BE2C (cell line): ENCODE results near the gene PGS1.

Source experiments
- DNase-seq: peaks from one replicate; pipeline ENCODE4 v3.0.0-alpha.2; 2020
- H3K27me3 ChIP-seq: fragments of 250-450 bp; sonication (Bioruptor Pico); 2 replicates; pipeline ENCODE4 v1.5.1; 2020; ENCODE audit warnings: mild to moderate bottlenecking
- H3K36me3 ChIP-seq: fragments of 250-450 bp; sonication (Bioruptor Pico); 2 replicates; pipeline ENCODE4 v1.5.1; 2020; ENCODE audit warnings: mild to moderate bottlenecking
- H3K4me1 ChIP-seq: fragments of 250-450 bp; sonication (Bioruptor Pico); 2 replicates; pipeline ENCODE4 v1.5.1; 2020
- H3K4me3 ChIP-seq: 2 replicates; pipeline ENCODE4 v1.5.1; 2011; ENCODE audit warnings: low read depth, low read length
- H3K9me3 ChIP-seq: fragments of 250-450 bp; sonication (Bioruptor Pico); 2 replicates; pipeline ENCODE4 v1.5.1; 2020
- CTCF ChIP-seq: IDR thresholded peaks from 2 replicates; pipeline ENCODE4 v1.5.1; 2012; ENCODE audit warnings: mild to moderate bottlenecking, low read depth, low read length

PGS1 gene

DNA sequence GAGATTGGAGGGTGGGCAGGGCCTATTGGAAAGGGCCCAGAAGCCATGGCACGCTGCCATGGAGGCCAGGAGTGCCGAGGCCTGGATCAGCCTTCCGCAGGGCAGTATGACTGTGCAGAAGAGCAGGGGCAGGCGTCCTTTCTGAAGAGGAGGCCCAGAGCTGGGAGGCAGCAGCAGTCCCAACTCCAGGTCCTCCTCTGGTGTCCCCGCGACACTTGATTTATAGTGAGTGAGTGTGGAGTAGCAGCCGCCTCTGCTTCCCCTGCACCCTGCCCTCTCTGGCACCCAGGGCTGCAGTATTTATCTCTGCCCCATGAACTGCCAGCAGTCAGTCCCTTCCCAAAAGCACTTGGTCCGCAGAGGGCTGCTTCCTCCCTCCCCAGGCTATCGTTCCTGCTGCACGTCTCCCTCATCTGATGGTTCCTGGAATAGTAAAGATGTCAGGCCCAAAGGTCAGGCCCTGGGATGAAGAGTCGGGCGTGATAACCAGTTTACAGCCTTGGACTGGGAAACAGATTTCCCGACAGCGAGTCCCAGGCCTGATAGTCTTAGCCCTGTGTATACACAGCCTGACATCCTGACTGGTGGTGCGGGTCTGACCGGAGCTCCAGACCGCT is 32.9 kb downstream of the PGS1 start:
- H3K36me3 ChIP-seq = peaks cover 47% of the 10 kb centered on the region
- TF ChIP-seq CTCF = no peak
- H3K4me1 ChIP-seq = peaks cover 3% of the 10 kb centered on the region; the same call in 1 of the 2 replicates
- H3K27me3 ChIP-seq = no peaks in the 10 kb centered on the region
- DNase-seq = no peak
- no peaks in the 10 kb centered on the region for H3K9me3 ChIP-seq
- no peak overlapping the region for H3K4me3 ChIP-seq

GRCh38 chr17:78412403-78412802 is 34.0 kb downstream of the PGS1 start:
- peak; percentile 58 for TF ChIP-seq CTCF
- Histone ChIP-seq H3K27me3 (no peaks in the 10 kb centered on the region), H3K9me3 (no peaks in the 10 kb centered on the region), H3K4me3 (no peak overlapping the region), H3K4me1 (peaks cover 3% of the 10 kb centered on the region; the same call in 1 of the 2 replicates), H3K36me3 (peaks cover 37% of the 10 kb centered on the region)
- DNase-seq = no peak

GRCh38 chr17:78414178-78415162 is 36.0 kb downstream of the PGS1 start:
- no peak for DNase-seq
- peaks cover 3% of the 10 kb centered on the region; the same call in 1 of the 2 replicates for H3K4me1 ChIP-seq
- H3K36me3 ChIP-seq = peaks cover 32% of the 10 kb centered on the region
- no peaks in the 10 kb centered on the region for H3K27me3 ChIP-seq
- TF ChIP-seq CTCF = no peak
- H3K4me3 ChIP-seq = no peak overlapping the region
- H3K9me3 ChIP-seq = no peaks in the 10 kb centered on the region

DNA sequence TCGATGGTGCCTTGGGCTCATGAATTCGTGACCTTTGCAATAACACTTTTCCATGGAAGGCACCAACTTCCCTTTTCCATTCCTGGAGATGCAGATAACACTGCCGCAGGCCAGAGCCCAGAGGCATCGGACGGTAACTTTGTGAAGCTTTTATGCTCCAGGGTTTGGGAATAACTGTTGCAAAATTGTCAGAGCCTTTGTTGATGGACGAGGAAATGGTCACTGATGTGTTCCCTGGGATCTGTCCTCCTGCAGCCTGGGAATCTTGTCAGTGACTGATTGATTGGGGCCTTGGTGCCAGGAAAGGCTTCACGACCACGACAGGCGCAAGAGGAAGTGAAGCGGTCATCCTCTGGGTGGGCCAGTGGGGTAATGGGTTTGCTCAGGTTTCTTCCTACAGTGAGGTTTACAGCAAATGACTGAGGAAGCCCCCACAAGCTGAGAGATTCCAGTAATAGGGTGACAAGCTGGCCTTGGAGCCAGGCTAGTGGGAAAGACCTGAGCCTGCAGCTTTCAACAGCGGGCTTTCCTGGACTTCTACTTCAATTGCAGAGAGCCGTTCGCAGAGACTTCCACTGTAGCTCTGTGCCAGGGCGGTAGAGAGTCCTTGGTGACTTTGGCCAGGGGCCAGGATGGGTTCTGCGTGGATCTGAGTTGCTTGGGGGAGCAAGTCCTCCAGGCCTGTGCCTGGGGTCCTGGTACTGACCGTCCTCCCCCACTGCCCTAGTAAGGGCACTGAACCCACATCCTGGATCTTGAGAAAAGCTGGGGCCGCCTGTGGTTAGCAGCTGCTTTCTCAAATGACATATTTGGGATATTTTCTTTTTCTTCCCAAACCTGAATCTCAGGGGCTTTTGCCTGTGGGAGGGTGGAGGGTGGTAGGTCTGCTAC is 37.6 kb downstream of the PGS1 start:
- Histone ChIP-seq H3K9me3 (no peaks in the 10 kb centered on the region), H3K4me1 (no peaks in the 10 kb centered on the region), H3K27me3 (no peaks in the 10 kb centered on the region), H3K36me3 (peaks cover 26% of the 10 kb centered on the region), H3K4me3 (no peak overlapping the region)
- no peak for TF ChIP-seq CTCF
- DNase-seq = no peak

DNA sequence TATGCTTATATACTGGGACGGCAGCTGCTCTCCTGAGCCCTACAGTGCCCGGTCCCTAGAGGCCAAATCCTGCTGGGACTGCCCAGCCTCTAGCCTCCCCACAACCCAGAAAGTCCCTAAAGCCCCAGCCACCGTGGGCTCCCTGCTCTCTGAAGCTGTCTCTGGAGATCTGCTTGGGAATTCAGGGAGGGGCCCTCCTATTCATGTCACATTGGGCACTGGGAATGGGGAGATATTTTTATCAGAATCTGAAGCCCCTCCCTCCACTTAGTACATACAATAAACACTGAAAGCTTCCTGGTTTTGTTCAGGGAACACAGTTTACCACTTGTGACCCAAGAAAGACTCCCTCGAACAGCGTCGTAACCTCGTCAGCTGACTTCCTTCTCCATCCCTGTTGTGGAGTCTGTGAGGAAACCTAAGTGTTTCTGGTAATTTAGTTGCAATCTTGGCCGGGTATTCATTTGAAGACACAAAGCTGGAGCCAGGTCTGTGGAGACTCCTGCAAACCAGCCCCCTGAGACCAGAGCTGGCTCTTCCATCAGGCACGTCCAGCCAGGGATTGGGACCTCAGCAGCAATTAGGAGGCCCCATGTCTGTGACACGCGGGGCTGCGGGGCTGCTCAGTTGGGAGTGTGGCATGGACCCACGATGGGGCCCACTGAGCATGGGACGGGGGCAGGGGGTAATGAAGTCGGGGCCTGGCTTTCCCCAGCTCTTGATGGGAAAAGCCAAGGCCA is 38.5 kb downstream of the PGS1 start:
- Histone ChIP-seq H3K4me1 (no peaks in the 10 kb centered on the region), H3K27me3 (no peaks in the 10 kb centered on the region), H3K36me3 (peaks cover 30% of the 10 kb centered on the region), H3K9me3 (no peaks in the 10 kb centered on the region), H3K4me3 (no peak overlapping the region)
- DNase-seq = no peak
- no peak for TF ChIP-seq CTCF
